Lung (tissue), 12 donors: ENCODE data around the gene CIDEB. TPM values are rescaled to one million over a fixed set of nuclear protein-coding genes. Genes with fewer than 3 reads are reported as not detected.

Experiments used
- ATAC-seq: fragments of 200-7000 bp; cut with Tn5 transposase; one replicate; pipeline ENCODE4 v1.9.1; 2020; ENCODE audit warnings: moderate number of reproducible peaks; ENCODE audit not compliant: insufficient read depth, low FRiP score
- DNase-seq, 3 donors: peaks; one replicate each; pipeline ENCODE4 v3.0.0-alpha.2; 2013 to 2017
- H3K27ac ChIP-seq, 2 donors: one replicate each; pipeline ENCODE4 v1.5.1; 2013; ENCODE audit warnings: mild to moderate bottlenecking in 2 of 2, moderate library complexity in 2 of 2, control low read depth in 1 of 2, inconsistent platforms in 1 of 2, low read depth in 1 of 2, low read length in 1 of 2
- H3K27me3 ChIP-seq, 3 donors: one replicate each; pipeline ENCODE4 v1.5.1; 2013; ENCODE audit warnings: low read length in 2 of 3; ENCODE audit not compliant: control insufficient read depth in 3 of 3, insufficient read depth in 3 of 3
- H3K36me3 ChIP-seq, 4 donors: one replicate each; pipeline ENCODE4 v1.5.1; 2013; ENCODE audit warnings: low read length in 4 of 4, mild to moderate bottlenecking in 1 of 4, moderate library complexity in 1 of 4; ENCODE audit not compliant: control insufficient read depth in 4 of 4, insufficient read depth in 4 of 4
- H3K4me1 ChIP-seq, 5 donors: one replicate each; pipeline ENCODE4 v1.5.1; 2013; ENCODE audit warnings: low read length in 5 of 5, mild to moderate bottlenecking in 2 of 5, moderate library complexity in 1 of 5; ENCODE audit not compliant: control insufficient read depth in 5 of 5, insufficient read depth in 5 of 5
- H3K4me3 ChIP-seq: one replicate; pipeline ENCODE4 v1.5.1; 2013; ENCODE audit warnings: mild to moderate bottlenecking, control low read depth, moderate library complexity
- H3K9ac ChIP-seq, 2 donors: one replicate each; pipeline ENCODE4 v1.5.1; 2013; ENCODE audit warnings: low read length in 2 of 2, control low read depth in 1 of 2; ENCODE audit not compliant: insufficient read depth in 1 of 2
- H3K9me3 ChIP-seq, 4 donors: one replicate each; pipeline ENCODE4 v1.5.1; 2013; ENCODE audit warnings: low read length in 3 of 4, mild to moderate bottlenecking in 1 of 4, moderate library complexity in 1 of 4; ENCODE audit not compliant: control insufficient read depth in 4 of 4, insufficient read depth in 3 of 4
- whole genome bisulfite sequencing, 2 donors: extraction: QIAGEN DNeasy Blood & Tissue Kit; methylation state at CpG; one replicate each; pipeline ENCODE4 v1.1.7; 2013; 5-methylcytosine and 5-hydroxymethylcytosine counted together
- polyA plus RNA-seq, 2 donors: library from polyadenylated mRNA; stranded (reverse); fragments of 200-250 nt; gene quantifications; one replicate each; pipeline ENCODE4 v1.2.1, GENCODE V29; 2013
- total RNA-seq, 2 donors: library from RNA; depleted of rRNA in 1 of 2; stranded (reverse); fragments of >200 nt in 1 of 2; gene quantifications; one replicate each; pipeline ENCODE4 v1.2.1, GENCODE V29; 2014 to 2021
- TF ChIP-seq, protein P1 (sequence below): IDR thresholded peaks from 2 replicates; pipeline ENCODE4 v1.5.1; 2012; ENCODE audit warnings: mild to moderate bottlenecking; ENCODE audit errors: control extremely low read depth, extremely low read depth
- donor health status: control.
- donor health status: control.
- donor health status: Bipolar disorder and iron deficiency.
- donor health status: healthy.
- donor health status: DM: yes; HTN: yes; CAD: no.

The CIDEB gene
- total and polyA plus RNA-seq, 4 donors = 8.3 to 19.7 (median 14.2) TPM

GRCh38 chr14:24269368-24269767 is 38.4 kb downstream of the CIDEB start:
- TF ChIP-seq, protein P1, sequence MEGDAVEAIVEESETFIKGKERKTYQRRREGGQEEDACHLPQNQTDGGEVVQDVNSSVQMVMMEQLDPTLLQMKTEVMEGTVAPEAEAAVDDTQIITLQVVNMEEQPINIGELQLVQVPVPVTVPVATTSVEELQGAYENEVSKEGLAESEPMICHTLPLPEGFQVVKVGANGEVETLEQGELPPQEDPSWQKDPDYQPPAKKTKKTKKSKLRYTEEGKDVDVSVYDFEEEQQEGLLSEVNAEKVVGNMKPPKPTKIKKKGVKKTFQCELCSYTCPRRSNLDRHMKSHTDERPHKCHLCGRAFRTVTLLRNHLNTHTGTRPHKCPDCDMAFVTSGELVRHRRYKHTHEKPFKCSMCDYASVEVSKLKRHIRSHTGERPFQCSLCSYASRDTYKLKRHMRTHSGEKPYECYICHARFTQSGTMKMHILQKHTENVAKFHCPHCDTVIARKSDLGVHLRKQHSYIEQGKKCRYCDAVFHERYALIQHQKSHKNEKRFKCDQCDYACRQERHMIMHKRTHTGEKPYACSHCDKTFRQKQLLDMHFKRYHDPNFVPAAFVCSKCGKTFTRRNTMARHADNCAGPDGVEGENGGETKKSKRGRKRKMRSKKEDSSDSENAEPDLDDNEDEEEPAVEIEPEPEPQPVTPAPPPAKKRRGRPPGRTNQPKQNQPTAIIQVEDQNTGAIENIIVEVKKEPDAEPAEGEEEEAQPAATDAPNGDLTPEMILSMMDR = no peak
- H3K27ac ChIP-seq = no peak overlapping the region
- H3K9ac ChIP-seq = no peak overlapping the region
- no peaks in the 10 kb centered on the region for H3K27me3 ChIP-seq
- H3K9me3 ChIP-seq = no peaks in the 10 kb centered on the region
- no peak for ATAC-seq
- H3K36me3 ChIP-seq = peaks cover 3 to 35% (median 7%) of the 10 kb centered on the region in 4 donors
- no peak overlapping the region for H3K4me3 ChIP-seq
- 93 to 98% methylated on average over 8 of the region's 8 CpGs for WGBS, 2 donors
- no peak for DNase-seq
- H3K4me1 ChIP-seq = peaks cover 4 to 11% (median 6%) of the 10 kb centered on the region in 5 donors

DNA sequence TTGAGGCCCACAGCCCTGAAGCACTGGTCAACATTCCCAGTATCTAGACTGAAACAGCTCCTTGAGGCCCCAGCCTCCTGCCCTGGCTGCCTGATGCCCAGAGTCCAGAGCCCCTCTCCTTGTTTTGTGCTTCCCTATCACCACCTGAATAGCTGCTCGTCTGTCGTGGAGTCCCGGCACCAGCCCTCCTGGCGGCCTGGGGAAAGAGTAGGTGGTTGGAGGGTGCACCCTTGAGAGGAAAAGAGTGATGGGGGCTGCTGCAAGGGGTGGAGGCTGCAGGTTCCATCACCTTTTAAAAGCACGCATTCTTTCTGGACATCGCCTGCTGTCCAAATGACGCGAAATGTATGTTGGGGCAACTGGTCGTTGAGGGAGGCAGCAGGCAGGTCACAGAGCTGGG is 39.6 kb downstream of the CIDEB start:
- DNase-seq (no peak), ATAC-seq (no peak)
- 93 to 96% methylated on average over 9 of the region's 9 CpGs for WGBS, 2 donors
- Histone ChIP-seq H3K27me3 (no peaks in the 10 kb centered on the region), H3K4me1 (peaks cover 4 to 11% (median 6%) of the 10 kb centered on the region in 5 donors), H3K4me3 (no peak overlapping the region), H3K9me3 (no peaks in the 10 kb centered on the region), H3K27ac (no peak overlapping the region), H3K36me3 (peaks cover 3 to 35% (median 7%) of the 10 kb centered on the region in 4 donors), H3K9ac (no peak overlapping the region)
- TF ChIP-seq, protein P1 = no peak

GRCh38 chr14:24267516-24267915 is 40.3 kb downstream of the CIDEB start:
- Histone ChIP-seq H3K27ac (no peak overlapping the region), H3K27me3 (no peaks in the 10 kb centered on the region), H3K9ac (no peak overlapping the region), H3K4me3 (no peak overlapping the region), H3K36me3 (peaks cover 3 to 35% (median 7%) of the 10 kb centered on the region in 4 donors), H3K9me3 (no peaks in the 10 kb centered on the region), H3K4me1 (peaks cover 4 to 8% (median 6%) of the 10 kb centered on the region in 5 donors)
- DNase-seq (no peak), ATAC-seq (no peak)
- WGBS, 2 donors = 92 to 96% methylated on average over 9 of the region's 9 CpGs
- TF ChIP-seq, protein P1 = no peak
